ENCODE data around the gene PRR14.

The PRR14 gene

DNA sequence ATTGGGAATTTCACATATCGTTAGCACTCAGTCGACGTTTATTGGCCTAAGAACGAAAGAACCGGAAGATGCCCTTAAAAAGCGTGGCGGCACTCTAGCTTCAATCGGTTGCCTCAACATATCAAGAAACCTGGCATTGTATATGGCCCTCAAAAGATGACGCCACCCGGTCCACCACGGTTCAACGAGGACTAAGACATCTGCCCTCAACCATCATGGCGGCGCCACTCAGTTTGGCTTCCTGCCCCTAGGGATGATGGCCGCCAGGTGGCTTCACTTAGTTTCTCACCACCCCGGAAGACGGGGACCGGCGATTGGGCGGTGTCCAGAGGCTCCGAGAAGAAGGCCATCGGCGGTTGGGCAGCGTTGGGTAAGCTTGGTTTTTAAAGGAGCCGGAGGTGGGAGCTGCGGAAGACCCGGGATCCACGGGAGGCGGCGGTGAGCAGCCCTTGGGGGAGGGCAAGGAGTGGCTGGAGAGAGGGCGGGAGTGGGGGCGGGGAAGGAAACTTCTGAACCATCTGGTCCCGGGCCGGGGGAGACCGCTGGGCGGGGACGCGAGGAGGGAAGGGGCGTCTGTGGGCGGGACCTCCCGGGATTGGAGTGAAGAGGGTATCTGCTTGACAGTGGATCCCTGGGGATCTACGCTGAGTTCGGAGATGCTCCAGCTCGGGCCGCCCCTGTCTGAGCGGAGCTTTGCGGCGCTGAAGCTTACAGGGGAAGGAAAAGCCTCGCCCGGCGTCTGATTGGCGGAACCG lies at the start of gene PRR14:
Gene PRR14, plus strand, starts transcription at position 592 of the 755 bp plus-strand sequence. CDS start 686 bp downstream, outside the sequence.
- H3K4me1 Mint-ChIP-seq: peaks cover 35% of the 10 kb centered on the region
- peak within 1 kb of the TSS; percentile 100 for H3K4me3 Mint-ChIP-seq
- peak within 1 kb of the TSS; percentile 99 for H3K27ac Mint-ChIP-seq (ENCODE audit: low read depth)
- peaks cover 30% of the 10 kb centered on the region for H3K36me3 Mint-ChIP-seq (ENCODE audit: insufficient read depth)
- ATAC-seq (replicated peaks; ENCODE audit: extremely low read depth, poor library complexity, severe bottlenecking): peak; percentile 89
- no peaks in the 10 kb centered on the region for H3K9me3 Mint-ChIP-seq
- H3K27me3 Mint-ChIP-seq: no peaks in the 10 kb centered on the region
- peak; percentile 94 to 97 for DNase-seq (ENCODE audit: low spot score in 2 of 2)

DNA sequence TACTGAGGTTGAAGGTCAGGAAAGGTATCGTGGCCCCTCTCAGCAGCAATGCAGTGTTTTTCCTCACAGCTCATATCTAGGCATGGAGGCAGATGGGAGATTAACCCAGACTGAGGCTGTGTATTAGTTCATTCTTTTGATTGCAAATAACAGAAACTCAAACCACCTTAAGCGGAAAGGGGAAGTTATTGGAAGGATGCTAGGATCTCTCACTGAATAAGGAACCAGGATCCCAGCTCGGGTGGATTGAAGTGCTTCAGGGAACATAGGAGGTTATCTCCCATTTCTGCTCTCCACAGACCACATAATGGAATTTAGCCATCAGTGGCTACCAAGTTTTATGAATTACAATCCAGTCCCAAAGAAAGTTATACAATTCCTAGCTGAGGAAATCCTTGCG lies 48.8 kb upstream of the PRR14 start:
- Mint-ChIP-seq H3K9me3 (no peaks in the 10 kb centered on the region), H3K27me3 (no peaks in the 10 kb centered on the region), H3K36me3 (ENCODE audit: insufficient read depth) (peaks cover 30% of the 10 kb centered on the region), H3K27ac (ENCODE audit: low read depth) (no peak overlapping the region), H3K4me1 (peaks cover 5% of the 10 kb centered on the region), H3K4me3 (no peak overlapping the region)
- ATAC-seq (replicated peaks; ENCODE audit: extremely low read depth, poor library complexity, severe bottlenecking): no peak
- DNase-seq (ENCODE audit: low spot score in 2 of 2): no peak

DNA sequence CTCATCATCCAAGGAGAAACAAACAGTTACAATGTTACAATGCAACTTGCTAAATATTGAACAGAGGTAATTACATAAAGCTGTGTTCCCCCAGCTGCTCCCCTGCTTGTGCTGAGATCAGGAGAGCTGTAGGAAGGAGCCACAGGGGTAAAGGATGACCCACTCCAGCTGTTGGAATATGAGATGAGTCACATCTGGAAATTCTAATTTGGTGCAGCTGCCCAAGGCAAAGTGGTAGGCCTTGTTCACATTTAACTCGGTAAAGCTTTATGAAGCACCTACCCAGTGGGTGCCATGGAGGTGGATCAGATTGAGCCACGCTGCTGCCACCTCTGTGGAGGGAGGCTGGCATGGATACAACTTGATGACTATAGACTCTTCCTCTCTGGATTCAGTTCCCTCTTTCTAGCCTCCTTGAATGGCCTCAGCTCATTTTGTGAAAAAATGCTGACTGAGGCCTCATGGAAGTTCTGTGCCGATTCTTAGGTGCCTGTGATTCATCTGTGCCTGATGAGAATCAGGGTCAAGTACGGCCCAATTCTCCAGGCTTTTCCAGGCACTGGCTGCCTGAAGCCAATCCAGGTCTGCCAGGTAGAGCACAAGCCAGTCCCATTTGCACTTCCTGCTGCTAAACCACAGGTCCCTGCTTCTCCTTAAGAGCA lies 48.0 kb upstream of the PRR14 start:
- H3K27ac Mint-ChIP-seq (ENCODE audit: low read depth): no peak overlapping the region
- DNase-seq (ENCODE audit: low spot score in 2 of 2) (no peak), ATAC-seq (replicated peaks; ENCODE audit: extremely low read depth, poor library complexity, severe bottlenecking) (no peak)

DNA sequence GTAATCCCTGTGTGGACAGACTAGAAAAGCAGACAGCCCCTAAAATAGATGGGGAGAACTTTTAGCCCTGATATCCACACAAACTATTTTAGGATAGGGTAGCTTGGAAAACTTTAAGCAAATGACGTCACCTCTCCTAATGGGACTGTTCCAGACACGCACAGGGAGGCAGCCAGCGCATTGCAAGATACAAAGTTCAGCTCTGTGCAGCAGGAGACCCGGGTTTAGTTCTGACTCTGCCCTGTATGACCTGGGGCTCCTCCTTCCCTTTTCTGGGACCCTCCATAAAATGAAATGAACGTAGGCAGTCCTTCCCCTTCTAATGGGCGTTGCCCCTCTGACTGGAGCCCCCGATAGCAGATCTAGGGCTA lies 46.8 kb upstream of the PRR14 start:
- H3K27me3 Mint-ChIP-seq: no peaks in the 10 kb centered on the region
- DNase-seq (ENCODE audit: low spot score in 2 of 2) (no peak), ATAC-seq (replicated peaks; ENCODE audit: extremely low read depth, poor library complexity, severe bottlenecking) (no peak)
- no peaks in the 10 kb centered on the region for H3K4me1 Mint-ChIP-seq
- H3K36me3 Mint-ChIP-seq (ENCODE audit: insufficient read depth): peaks cover 40% of the 10 kb centered on the region
- no peak overlapping the region for H3K27ac Mint-ChIP-seq (ENCODE audit: low read depth)
- H3K4me3 Mint-ChIP-seq: no peak overlapping the region
- H3K9me3 Mint-ChIP-seq: no peaks in the 10 kb centered on the region

More for the DNA sequence above, 48.0 kb upstream of the PRR14 start:
- peaks cover 5% of the 10 kb centered on the region for H3K4me1 Mint-ChIP-seq
- no peak overlapping the region for H3K4me3 Mint-ChIP-seq
- peaks cover 35% of the 10 kb centered on the region for H3K36me3 Mint-ChIP-seq (ENCODE audit: insufficient read depth)
- H3K9me3 Mint-ChIP-seq: no peaks in the 10 kb centered on the region
- no peaks in the 10 kb centered on the region for H3K27me3 Mint-ChIP-seq

DNA sequence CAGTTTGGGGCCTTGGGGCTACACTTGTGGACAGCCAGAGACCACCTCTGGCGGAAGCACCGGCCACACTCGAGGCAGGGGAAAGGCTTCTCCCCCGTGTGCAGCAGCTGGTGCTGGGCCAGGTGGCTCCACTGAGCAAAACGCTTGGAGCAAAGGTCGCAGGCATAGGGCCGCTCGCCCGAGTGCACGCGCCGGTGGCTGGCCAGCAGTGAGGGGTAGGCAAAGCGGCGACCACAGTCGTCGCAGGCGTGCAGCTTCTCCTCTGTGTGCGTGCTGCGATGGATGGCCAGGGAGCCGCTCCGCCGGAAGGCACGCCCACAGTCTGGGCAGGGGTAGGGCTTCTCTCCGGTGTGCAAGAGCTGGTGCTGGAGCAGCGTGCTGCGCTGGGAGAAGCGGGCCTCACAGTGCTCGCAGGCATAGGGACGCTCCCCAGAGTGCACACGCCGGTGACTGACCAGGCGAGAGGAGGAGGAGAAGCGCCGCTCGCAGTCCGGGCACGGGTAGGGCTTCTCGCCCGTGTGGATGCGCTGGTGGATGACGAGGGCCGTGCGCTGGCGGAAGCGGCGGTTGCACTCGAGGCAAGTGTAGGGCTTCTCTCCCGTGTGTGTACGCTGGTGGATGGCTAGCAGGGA lies 46.3 kb upstream of the PRR14 start:
- H3K27ac Mint-ChIP-seq (ENCODE audit: low read depth): no peak overlapping the region

DNA sequence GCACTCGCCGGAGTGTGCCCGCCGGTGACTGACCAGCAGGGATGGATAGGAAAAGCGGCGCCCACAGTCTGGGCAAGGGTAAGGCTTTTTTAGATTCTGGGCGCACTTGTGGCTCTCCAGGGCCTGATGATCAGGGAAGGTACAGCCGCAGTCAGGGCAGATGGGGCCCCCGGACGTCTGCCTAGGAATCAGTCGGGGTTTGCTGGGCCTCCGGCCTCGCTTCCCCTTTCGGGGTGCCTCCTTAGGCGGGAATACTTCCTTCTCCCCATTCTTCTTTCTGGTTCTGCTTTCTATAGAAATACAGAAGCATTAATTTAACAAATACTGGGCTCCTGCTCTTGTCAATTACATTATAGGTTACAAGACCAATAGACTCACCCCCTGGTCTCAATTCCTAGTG lies 45.6 kb upstream of the PRR14 start:
- H3K36me3 Mint-ChIP-seq (ENCODE audit: insufficient read depth): peaks cover 43% of the 10 kb centered on the region
- no peak overlapping the region for H3K27ac Mint-ChIP-seq (ENCODE audit: low read depth)
- H3K9me3 Mint-ChIP-seq: no peaks in the 10 kb centered on the region
- no peak for DNase-seq (ENCODE audit: low spot score in 2 of 2)
- H3K27me3 Mint-ChIP-seq: no peaks in the 10 kb centered on the region
- H3K4me3 Mint-ChIP-seq: no peak overlapping the region
- peaks cover 2% of the 10 kb centered on the region for H3K4me1 Mint-ChIP-seq
- ATAC-seq (replicated peaks; ENCODE audit: extremely low read depth, poor library complexity, severe bottlenecking): no peak

More for the DNA sequence above, 46.3 kb upstream of the PRR14 start:
- H3K9me3 Mint-ChIP-seq: no peaks in the 10 kb centered on the region
- ATAC-seq (replicated peaks; ENCODE audit: extremely low read depth, poor library complexity, severe bottlenecking) (no peak), DNase-seq (ENCODE audit: low spot score in 2 of 2) (no peak)
- peaks cover 42% of the 10 kb centered on the region for H3K36me3 Mint-ChIP-seq (ENCODE audit: insufficient read depth)
- no peak overlapping the region for H3K4me3 Mint-ChIP-seq
- no peaks in the 10 kb centered on the region for H3K4me1 Mint-ChIP-seq
- H3K27me3 Mint-ChIP-seq: no peaks in the 10 kb centered on the region

DNA sequence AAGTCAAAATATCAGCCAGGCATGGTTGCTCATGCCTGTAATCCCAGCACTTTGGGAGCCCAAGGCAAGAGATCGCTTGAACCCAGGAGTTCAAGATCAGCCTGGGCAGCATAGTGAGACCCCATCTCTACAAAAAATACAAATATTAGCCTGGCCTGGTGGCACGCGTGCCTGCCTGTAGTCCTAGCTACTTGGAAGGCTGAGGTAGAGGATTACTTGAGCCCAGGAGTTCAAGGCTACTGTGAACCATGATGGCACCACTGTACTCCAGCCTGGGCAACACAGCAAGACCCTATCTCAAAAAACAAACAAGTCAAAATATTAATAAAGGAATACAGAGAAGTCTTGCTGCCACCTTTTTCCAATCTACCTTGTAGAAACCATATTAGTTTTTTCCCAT lies 44.8 kb upstream of the PRR14 start:
- no peak for ATAC-seq (replicated peaks; ENCODE audit: extremely low read depth, poor library complexity, severe bottlenecking)
- no peaks in the 10 kb centered on the region for H3K27me3 Mint-ChIP-seq
- peaks cover 48% of the 10 kb centered on the region for H3K36me3 Mint-ChIP-seq (ENCODE audit: insufficient read depth)
- no peak for DNase-seq (ENCODE audit: low spot score in 2 of 2)
- peaks cover 6% of the 10 kb centered on the region for H3K4me1 Mint-ChIP-seq
- H3K27ac Mint-ChIP-seq (ENCODE audit: low read depth): no peak overlapping the region
- H3K9me3 Mint-ChIP-seq: no peaks in the 10 kb centered on the region
- no peak overlapping the region for H3K4me3 Mint-ChIP-seq

DNA sequence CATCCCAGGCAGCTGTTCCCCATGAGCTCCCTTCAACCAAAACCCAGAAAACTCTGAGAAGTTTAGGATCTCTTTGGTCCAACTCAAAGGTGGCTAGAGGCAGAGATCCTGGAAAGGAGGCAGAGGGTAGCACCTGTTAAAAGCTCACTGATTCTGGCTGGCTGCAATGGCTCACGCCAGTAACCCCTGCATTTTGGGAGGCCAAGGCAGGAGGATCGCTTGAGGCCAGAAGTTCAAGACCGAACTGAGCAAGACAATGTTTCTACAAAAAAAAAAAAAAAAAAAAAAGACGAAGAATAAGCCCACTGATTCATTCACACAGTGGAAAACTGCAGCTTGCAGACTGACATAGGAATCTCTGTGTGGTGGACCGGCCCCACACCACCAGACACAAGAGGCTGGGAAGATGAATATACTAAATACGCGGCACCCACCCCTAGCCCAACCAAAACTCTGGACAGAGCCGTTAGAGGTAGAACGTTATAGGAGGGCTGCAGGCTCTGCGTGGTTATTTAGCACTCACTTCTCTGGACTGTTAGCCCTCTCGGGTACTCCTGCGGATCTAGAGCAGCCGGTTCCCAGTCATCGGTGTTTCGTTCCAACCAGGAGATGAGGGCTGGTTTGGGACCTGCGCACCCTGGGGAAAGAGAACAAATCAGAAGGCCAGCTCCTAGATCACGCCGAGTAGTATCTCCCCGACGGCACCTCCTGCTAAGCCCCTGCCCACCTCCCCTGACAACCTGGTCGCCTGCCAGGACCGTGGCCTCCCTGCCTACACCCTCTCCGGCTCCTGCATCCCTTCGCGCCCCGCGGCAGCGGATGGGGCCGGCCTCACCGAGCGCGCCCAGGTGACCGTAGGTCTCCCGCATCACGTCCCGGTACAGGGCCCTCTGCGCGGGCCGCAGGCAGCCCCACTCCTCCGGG lies 41.5 kb upstream of the PRR14 start:
- peaks cover 6% of the 10 kb centered on the region for H3K4me1 Mint-ChIP-seq
- peak in 1 of 2 donors; percentile 41 for DNase-seq (ENCODE audit: low spot score in 2 of 2)
- H3K9me3 Mint-ChIP-seq: no peaks in the 10 kb centered on the region
- H3K27ac Mint-ChIP-seq (ENCODE audit: low read depth): peak overlapping the region; percentile 96
- H3K27me3 Mint-ChIP-seq: no peaks in the 10 kb centered on the region
- H3K4me3 Mint-ChIP-seq: peak overlapping the region; percentile 96
- H3K36me3 Mint-ChIP-seq (ENCODE audit: insufficient read depth): peaks cover 35% of the 10 kb centered on the region
- peak; percentile 53 for ATAC-seq (replicated peaks; ENCODE audit: extremely low read depth, poor library complexity, severe bottlenecking)

DNA sequence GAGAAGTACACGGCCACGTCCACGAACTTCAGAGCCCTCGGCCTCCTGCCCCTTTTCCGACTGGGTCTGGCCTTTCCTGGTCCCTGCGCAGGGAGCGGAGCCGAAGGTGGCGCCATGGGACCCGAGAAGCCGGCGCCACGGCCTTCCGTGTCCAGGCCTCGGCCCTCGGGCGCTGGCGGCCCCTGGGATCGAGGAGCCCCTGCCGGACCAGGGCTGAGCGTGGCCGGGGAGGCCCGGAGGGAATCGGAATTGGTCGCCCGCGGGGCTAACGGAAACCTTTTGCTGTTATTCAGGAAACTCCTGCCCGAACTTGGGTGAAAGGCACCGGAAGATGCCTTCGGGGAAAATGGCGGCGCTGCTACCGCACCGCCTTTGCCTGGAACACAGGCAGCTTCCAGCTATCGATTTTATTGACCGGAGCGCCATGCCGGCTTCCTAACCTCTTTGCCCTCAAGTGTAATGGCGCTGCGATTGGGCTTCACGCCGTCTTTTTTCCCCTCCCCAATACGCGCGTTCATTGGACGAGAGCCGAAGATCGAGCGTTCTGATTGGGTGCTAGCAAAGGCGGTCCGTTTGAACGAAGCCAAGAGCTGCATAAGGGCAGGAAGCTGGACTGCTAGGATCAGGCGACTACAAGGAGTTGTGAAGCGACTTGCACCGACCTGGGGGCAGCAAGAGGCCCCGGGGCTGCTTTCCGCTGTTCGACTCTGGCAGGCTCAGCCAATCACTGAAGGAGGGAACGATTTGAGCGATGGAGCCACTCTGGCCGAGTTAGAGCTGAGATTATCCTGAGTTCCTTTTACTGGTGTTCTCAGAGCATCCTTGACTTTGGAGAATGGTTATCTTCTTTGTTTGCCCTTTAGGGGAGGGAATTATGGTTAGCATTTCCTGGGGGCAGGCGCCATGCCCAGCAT lies 40.6 kb upstream of the PRR14 start, which contains the start of gene ZNF689:
Gene ZNF689, minus strand, starts transcription at position 464 of the 914 bp plus-strand sequence. Its CDS starts 348 bp downstream, at position 116.
- peak within 1 kb of the TSS; percentile 96 for H3K4me3 Mint-ChIP-seq
- DNase-seq (ENCODE audit: low spot score in 2 of 2) (peak; percentile 95 to 97), ATAC-seq (replicated peaks; ENCODE audit: extremely low read depth, poor library complexity, severe bottlenecking) (peak; percentile 94)
- H3K4me1 Mint-ChIP-seq: peaks cover 8% of the 10 kb centered on the region
- no peaks in the 10 kb centered on the region for H3K9me3 Mint-ChIP-seq
- no peaks in the 10 kb centered on the region for H3K27me3 Mint-ChIP-seq
- peak within 1 kb of the TSS; percentile 96 for H3K27ac Mint-ChIP-seq (ENCODE audit: low read depth)
- peaks cover 32% of the 10 kb centered on the region for H3K36me3 Mint-ChIP-seq (ENCODE audit: insufficient read depth)

DNA sequence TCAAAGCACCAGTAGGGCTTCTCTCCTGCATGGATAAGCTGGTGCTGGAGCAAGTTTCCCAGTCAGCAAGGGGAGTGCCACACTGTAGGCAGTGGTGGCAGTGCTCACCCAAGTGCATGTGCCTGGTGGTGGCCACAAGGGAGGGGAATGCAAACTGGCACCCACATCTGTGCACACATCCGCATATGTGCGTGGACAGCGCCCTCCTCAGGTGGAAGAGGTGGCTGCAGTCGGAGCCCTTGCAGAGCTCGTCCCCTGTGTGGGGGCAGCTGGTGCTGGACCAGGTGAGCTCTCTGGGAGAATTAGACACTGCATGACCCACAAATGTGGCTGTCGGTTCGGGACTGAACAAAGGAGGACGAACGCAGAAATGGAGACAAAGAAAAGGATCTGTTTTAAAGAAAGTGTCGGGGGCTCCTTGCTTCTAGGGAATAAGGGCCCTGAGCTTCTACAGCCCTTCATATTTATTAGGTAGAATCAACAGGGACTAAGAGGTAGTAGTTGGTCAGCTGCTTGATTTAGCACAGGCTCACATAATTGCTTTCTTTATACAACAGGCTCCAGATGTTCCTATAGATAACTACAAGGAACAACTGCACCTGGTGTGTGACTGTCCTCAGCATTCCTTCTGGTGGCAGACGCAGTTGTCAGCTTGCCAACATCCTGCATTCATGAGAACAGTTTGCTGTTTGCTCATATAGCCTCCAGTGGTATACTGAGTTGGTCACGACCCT lies 35.2 kb upstream of the PRR14 start:
- H3K27me3 Mint-ChIP-seq: no peaks in the 10 kb centered on the region
- H3K4me3 Mint-ChIP-seq: no peak overlapping the region
- no peaks in the 10 kb centered on the region for H3K9me3 Mint-ChIP-seq
- H3K27ac Mint-ChIP-seq (ENCODE audit: low read depth): no peak overlapping the region
- peak; percentile 59 to 63 for DNase-seq (ENCODE audit: low spot score in 2 of 2)
- peaks cover 7% of the 10 kb centered on the region for H3K4me1 Mint-ChIP-seq
- H3K36me3 Mint-ChIP-seq (ENCODE audit: insufficient read depth): peaks cover 5% of the 10 kb centered on the region
- ATAC-seq (replicated peaks; ENCODE audit: extremely low read depth, poor library complexity, severe bottlenecking): peak; percentile 89

DNA sequence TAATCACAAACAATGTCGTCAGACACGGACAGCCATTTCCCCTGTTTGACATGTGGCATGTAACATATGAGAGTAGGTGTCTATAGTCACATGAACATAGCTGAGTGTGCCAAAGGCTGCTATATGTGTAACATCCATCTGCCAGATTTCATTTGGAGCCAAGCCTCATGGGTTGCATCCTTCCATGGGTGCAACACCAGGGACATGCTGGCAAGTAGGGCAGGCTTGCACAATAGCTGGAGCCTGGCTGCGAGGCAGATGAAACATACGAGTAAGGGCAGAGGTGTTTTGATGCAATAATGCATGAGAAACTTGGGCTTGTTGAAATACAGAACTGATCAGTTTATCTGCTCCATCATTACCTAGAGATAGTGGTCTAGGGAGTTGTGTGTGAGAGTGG lies 31.6 kb upstream of the PRR14 start:
- H3K27me3 Mint-ChIP-seq: peaks cover 11% of the 10 kb centered on the region
- ATAC-seq (replicated peaks; ENCODE audit: extremely low read depth, poor library complexity, severe bottlenecking): no peak
- H3K4me3 Mint-ChIP-seq: no peak overlapping the region
- H3K27ac Mint-ChIP-seq (ENCODE audit: low read depth): no peak overlapping the region
- no peak for DNase-seq (ENCODE audit: low spot score in 2 of 2)
- H3K4me1 Mint-ChIP-seq: peaks cover 6% of the 10 kb centered on the region
- H3K36me3 Mint-ChIP-seq (ENCODE audit: insufficient read depth): peaks cover 3% of the 10 kb centered on the region
- no peaks in the 10 kb centered on the region for H3K9me3 Mint-ChIP-seq

Measured in central memory CD8-positive, alpha-beta T cell (primary cell).